HFF-Myc (cell line): ENCODE measurements around the gene CYP51A1.
A peak's percentile ranks its signal among the peaks of the same experiment; 100 is the strongest.

ENCODE experiments used
- DNase-seq: peaks from one replicate; pipeline ENCODE4 v3.0.0-alpha.2; 2011; ENCODE audit warnings: low read depth; ENCODE audit errors: extremely low read depth
- H3K4me3 ChIP-seq: replicated peaks from 2 replicates; pipeline ENCODE4 v1.5.1; 2011; ENCODE audit warnings: low read depth, mild to moderate bottlenecking, control low read depth, low read length
- TF ChIP-seq, protein P1 (sequence below): IDR thresholded peaks from 2 replicates; pipeline ENCODE4 v1.5.1; 2012; ENCODE audit warnings: mild to moderate bottlenecking, low read depth, low read length, control low read depth; ENCODE audit errors: missing control alignments

Gene CYP51A1

DNA sequence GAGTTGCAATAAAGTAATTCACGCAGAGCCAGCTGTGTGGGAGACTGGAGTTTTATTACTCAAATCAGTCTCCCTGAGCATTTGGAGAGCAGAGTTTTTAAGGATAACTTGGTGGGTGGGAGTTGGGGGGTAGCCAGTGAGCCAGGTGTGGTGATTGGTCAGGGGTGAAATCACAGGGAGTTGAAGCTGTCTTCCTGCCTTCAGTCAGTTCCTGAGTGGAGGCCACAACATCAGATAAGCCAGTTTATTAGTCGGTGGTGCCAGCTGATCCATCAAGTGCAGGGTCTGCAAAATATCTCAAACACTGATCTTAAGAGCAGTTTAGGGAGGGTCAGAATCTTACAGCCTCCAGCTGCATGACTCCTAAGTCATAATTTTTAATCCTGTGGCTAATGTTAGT, 3.3 kb upstream of the CYP51A1 start:
- no peak for DNase-seq
- TF ChIP-seq, protein P1, sequence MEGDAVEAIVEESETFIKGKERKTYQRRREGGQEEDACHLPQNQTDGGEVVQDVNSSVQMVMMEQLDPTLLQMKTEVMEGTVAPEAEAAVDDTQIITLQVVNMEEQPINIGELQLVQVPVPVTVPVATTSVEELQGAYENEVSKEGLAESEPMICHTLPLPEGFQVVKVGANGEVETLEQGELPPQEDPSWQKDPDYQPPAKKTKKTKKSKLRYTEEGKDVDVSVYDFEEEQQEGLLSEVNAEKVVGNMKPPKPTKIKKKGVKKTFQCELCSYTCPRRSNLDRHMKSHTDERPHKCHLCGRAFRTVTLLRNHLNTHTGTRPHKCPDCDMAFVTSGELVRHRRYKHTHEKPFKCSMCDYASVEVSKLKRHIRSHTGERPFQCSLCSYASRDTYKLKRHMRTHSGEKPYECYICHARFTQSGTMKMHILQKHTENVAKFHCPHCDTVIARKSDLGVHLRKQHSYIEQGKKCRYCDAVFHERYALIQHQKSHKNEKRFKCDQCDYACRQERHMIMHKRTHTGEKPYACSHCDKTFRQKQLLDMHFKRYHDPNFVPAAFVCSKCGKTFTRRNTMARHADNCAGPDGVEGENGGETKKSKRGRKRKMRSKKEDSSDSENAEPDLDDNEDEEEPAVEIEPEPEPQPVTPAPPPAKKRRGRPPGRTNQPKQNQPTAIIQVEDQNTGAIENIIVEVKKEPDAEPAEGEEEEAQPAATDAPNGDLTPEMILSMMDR: no peak
- H3K4me3 ChIP-seq: no peak overlapping the region

DNA sequence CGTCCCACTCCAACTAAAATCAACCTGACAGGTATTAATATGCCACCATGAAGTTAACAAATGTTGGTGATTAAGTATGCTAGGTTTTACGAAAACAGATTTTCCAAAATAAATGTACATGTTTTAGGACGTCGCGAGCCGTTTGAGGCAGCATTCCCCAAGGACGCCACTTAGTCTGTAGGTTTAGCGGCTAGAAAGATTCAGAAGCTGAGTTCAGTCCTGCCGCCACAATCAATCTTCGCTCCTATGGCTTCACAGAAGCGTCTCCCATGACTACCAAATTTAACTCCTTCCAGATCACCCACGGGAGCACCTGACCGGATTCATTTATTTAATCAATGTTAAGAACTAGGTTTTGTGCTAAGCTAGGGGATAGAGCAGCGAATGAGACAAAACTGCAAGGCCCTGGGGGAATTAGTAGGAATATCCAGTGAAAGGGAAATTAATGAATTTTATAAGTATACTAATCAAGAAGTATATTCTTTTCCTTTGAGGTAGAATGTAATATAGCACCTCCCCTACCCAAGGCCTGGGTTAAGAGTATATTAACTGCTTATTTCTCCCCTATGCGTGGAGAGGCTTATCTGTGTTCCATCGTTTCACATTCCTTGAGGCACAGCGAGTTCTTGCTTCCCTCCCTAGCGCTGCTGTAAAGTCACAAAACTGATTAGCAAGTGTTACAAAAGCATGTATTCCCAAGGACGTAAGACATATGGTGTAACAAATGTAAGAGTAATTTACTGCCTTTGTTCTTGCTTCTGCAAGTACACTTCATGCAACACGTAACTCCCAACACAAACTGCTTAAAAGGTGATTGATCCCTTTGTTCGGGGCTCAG, 994 bp upstream of the CYP51A1 start:
- peak overlapping the region; percentile 91 for H3K4me3 ChIP-seq
- TF ChIP-seq, protein P1: no peak
- no peak for DNase-seq

DNA sequence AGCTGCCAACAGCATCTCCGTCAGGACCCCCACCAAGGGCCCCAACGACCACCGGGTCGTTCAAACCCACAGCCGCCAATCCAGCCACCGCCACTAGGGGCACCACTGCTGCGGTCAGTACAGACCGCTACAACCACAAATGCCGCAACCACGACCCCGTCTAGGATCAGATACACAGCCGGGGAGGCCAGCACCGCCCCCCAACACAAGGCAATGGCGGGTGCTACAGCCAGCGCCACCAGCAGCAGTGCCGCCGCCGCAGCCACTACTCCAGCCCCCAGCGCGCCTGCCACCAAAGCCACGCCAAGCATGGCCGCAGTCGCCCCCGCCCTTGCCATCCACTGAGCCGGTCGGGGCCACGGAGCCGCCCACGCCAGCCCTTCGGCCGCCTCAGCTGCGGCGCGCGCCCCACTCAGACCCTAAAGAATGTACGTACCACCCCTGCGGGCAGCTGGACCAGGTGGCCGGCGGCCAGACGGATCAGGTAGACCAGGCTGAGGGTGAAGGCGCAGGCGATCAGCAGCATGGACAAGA, 473 bp downstream of the CYP51A1 start:
- H3K4me3 ChIP-seq: peak overlapping the region; percentile 91
- TF ChIP-seq, protein P1: peak; percentile 80
- peak; percentile 14 for DNase-seq

DNA sequence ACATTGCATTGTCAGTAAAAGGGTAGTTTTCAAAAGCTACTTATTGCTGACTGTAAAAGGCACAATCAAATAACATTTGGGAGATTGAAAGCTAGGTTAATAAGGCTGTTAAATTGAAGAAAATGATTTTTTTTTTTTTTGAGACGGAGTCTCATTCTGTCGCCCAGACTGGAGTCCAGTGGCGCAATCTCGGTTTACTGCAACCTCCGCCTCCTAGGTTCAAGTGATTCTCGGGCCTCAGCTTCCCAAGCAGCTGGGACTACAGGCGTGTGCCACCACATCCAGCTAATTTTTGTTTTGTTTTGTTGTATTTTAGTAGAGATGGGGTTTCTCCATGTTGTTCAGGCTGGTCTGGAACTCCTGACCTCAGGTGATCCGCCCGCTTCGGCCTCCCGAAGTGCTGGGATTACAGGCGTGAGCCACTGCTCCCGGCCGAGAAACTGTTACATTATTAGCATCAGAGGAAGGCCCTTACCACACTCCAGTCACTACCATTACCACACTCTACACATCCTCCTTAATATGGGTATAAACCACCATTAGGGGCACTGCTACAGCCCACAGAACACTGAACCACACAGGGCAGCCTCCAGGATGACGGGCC, 1.0 kb downstream of the CYP51A1 start:
- TF ChIP-seq, protein P1: no peak
- no peak for DNase-seq
- peak overlapping the region; percentile 91 for H3K4me3 ChIP-seq

DNA sequence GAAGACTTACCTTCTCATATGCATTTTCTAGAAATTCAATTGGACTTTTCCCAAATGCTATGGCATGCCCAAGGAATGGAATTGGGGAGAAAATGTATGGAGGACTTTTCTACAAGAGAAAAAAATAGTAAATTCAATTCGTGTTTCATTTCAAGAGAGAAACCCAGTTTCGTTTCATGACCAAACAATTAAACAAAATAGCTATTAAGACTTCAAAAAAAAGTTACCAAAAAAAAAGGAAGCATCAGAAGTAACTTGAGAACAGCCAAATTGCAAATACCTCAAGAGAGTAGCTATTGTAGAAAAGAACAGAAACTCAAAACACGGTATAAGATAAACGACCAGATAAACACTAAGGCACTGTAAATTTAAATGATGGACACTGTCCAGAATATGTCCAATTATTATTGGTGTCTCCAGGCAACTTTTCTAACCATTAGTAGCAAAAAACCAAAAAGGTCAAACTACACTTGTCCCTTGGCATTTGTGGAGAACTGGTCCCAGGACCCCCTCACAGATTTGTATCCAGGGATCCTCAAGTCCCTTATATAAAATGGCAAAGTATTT, 2.4 kb downstream of the CYP51A1 start:
- peak overlapping the region; percentile 91 for H3K4me3 ChIP-seq
- TF ChIP-seq, protein P1: no peak
- no peak for DNase-seq

DNA sequence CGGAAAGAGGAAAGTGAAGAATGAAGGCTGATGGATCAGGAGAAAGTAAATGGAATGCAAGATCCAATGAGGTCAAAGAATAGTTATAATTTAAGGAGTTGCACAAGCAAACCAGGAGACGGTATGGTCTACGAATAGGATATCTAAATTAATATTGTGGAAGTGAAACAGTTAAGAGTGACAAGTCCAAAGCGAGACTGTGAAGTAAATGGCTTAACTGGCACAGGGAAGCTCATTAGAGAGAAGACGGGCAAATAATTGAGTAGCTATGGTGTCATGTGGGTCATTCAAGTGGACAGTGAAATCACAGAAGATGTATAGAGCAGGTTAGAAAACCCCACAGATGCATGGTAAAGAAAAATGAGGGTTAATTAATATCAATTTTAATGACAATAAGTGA, 3.2 kb downstream of the CYP51A1 start:
- TF ChIP-seq, protein P1: no peak
- no peak for DNase-seq
- H3K4me3 ChIP-seq: no peak overlapping the region
